IMR-90 (cell line): Measurements from ENCODE around the gene CHP1. TPM values are rescaled to one million over a fixed set of nuclear protein-coding genes. Genes with fewer than 3 reads are reported as not detected.

Experiments
- ATAC-seq: fragments of 200-7000 bp; cut with Tn5 transposase; 2 replicates; pipeline ENCODE4 v1.9.1; 2020; ENCODE audit warnings: low read depth, mild to moderate bottlenecking, moderate library complexity
- BruUV-seq: library from RNA; stranded (reverse); fragments of 400-500 nt; replicated peaks from 2 replicates; lab custom pipeline; 2021; lab: Mats Ljungman, UMichigan
- CTCF ChIA-PET: fragments of 300-600 bp; formaldehyde crosslinking; extraction: SDS; loops from one replicate; lab custom pipeline; 2021; ENCODE audit warnings: antibody characterized with exemption; lab: Yijun Ruan, JAX
- POLR2A ChIA-PET: fragments of 300-600 bp; sonication (Branson Sonifier 250); formaldehyde crosslinking; loops from one replicate; lab custom pipeline; 2022; ENCODE audit warnings: antibody characterized with exemption; ENCODE audit not compliant: unreplicated experiment; lab: Charles Lee
- DNase-seq: peaks from one replicate; pipeline ENCODE4 v3.0.0; 2013
- H2AFZ ChIP-seq: replicated peaks from 2 replicates; pipeline ENCODE3; 2013; ENCODE audit warnings: low read length, mild to moderate bottlenecking; ENCODE audit not compliant: poor library complexity
- H2AK5ac ChIP-seq: 2 replicates; pipeline ENCODE4 v1.6.1; 2013; ENCODE audit warnings: low read depth, low read length, inconsistent platforms
- H2AK9ac ChIP-seq: replicated peaks from 2 replicates; pipeline ENCODE3; 2013; ENCODE audit warnings: mild to moderate bottlenecking, low read depth, low read length, moderate library complexity; ENCODE audit not compliant: poor library complexity
- H2BK120ac ChIP-seq: 2 replicates; pipeline ENCODE4 v1.6.1; 2013; ENCODE audit warnings: low read depth, low read length, inconsistent platforms
- H2BK15ac ChIP-seq: 3 replicates; pipeline ENCODE4 v1.6.1; 2013; ENCODE audit warnings: low read depth, low read length, inconsistent platforms
- H2BK20ac ChIP-seq: 2 replicates; pipeline ENCODE4 v1.6.1; 2013; ENCODE audit warnings: low read depth, mild to moderate bottlenecking, inconsistent platforms, low read length, moderate library complexity
- H2BK5ac ChIP-seq: 2 replicates; pipeline ENCODE4 v1.6.1; 2013; ENCODE audit warnings: mild to moderate bottlenecking, low read depth, low read length, inconsistent platforms; ENCODE audit not compliant: poor library complexity, severe bottlenecking
- H3K14ac ChIP-seq: replicated peaks from 2 replicates; pipeline ENCODE4 v1.6.1; 2013; ENCODE audit warnings: low read depth, low read length, inconsistent platforms
- H3K18ac ChIP-seq: 2 replicates; pipeline ENCODE4 v1.6.1; 2013; ENCODE audit warnings: low read depth, low read length, control low read depth
- H3K23ac ChIP-seq: 2 replicates; pipeline ENCODE4 v1.6.1; 2013; ENCODE audit warnings: low read depth, low read length, inconsistent platforms
- H3K27ac ChIP-seq: 2 replicates; pipeline ENCODE4 v1.5.1; 2013; ENCODE audit warnings: mild to moderate bottlenecking, control low read depth, low read length; ENCODE audit not compliant: insufficient read depth
- H3K27me3 ChIP-seq: 2 replicates; pipeline ENCODE4 v1.6.1; 2013; ENCODE audit warnings: low read length; ENCODE audit not compliant: control insufficient read depth, insufficient read depth
- H3K36me3 ChIP-seq: 2 replicates; pipeline ENCODE4 v1.6.1; 2013; ENCODE audit warnings: low read length, mixed read lengths; ENCODE audit not compliant: control insufficient read depth, insufficient read depth
- H3K4ac ChIP-seq: 2 replicates; pipeline ENCODE4 v1.6.1; 2013; ENCODE audit warnings: low read depth, low read length, inconsistent platforms
- H3K4me1 ChIP-seq: 2 replicates; pipeline ENCODE4 v1.6.1; 2013; ENCODE audit warnings: low read length, mixed read lengths; ENCODE audit not compliant: control insufficient read depth, insufficient read depth
- H3K4me2 ChIP-seq: 2 replicates; pipeline ENCODE4 v1.6.1; 2013; ENCODE audit warnings: low read depth, mild to moderate bottlenecking, control low read depth, low read length, moderate library complexity
- H3K4me3 ChIP-seq: 2 replicates; pipeline ENCODE4 v1.5.1; 2013; ENCODE audit warnings: low read depth, mild to moderate bottlenecking, control low read depth, low read length, moderate library complexity; ENCODE audit not compliant: insufficient read depth
- H3K56ac ChIP-seq: 2 replicates; pipeline ENCODE4 v1.6.1; 2013; ENCODE audit warnings: low read length, inconsistent platforms; ENCODE audit not compliant: insufficient read depth; ENCODE audit errors: extremely low read depth
- H3K79me1 ChIP-seq, 2 experiments: 2 replicates each; pipeline ENCODE4 v1.6.1; 2013; ENCODE audit warnings: low read length in 2 of 2, inconsistent platforms in 1 of 2, low read depth in 1 of 2
- H3K9ac ChIP-seq: 2 replicates; pipeline ENCODE4 v1.6.1; 2013; ENCODE audit warnings: low read depth, low read length, control low read depth
- H3K9me1 ChIP-seq: 2 replicates; pipeline ENCODE4 v1.6.1; 2013; ENCODE audit warnings: low read length, inconsistent platforms; ENCODE audit not compliant: insufficient read depth
- H3K9me3 ChIP-seq: 2 replicates; pipeline ENCODE4 v1.6.1; 2013; ENCODE audit warnings: low read length; ENCODE audit not compliant: control insufficient read depth, insufficient read depth
- H4K20me1 ChIP-seq: 2 replicates; pipeline ENCODE4 v1.6.1; 2013; ENCODE audit warnings: low read length, inconsistent platforms; ENCODE audit not compliant: insufficient read depth
- H4K5ac ChIP-seq: 2 replicates; pipeline ENCODE4 v1.6.1; 2013; ENCODE audit warnings: mild to moderate bottlenecking, low read depth, low read length, control low read depth
- H4K8ac ChIP-seq, 2 experiments: 2 replicates each; pipeline ENCODE4 v1.6.1; 2013; ENCODE audit warnings: low read depth in 2 of 2, low read length in 2 of 2, control low read depth in 1 of 2, inconsistent platforms in 1 of 2
- H4K91ac ChIP-seq: 2 replicates; pipeline ENCODE4 v1.6.1; 2013; ENCODE audit warnings: low read depth, low read length, inconsistent platforms; ENCODE audit not compliant: insufficient read depth
- BHLHE40 ChIP-seq: fragments of 150-350 bp; IDR thresholded peaks from 2 replicates; pipeline ENCODE4 v1.6.1; 2016; ENCODE audit warnings: mild to moderate bottlenecking, low read depth, low read length
- CEBPB ChIP-seq: IDR thresholded peaks from 2 replicates; pipeline ENCODE4 v1.6.1; 2012; ENCODE audit warnings: low read depth, low read length, improper control_type of control experiment
- CHD1 ChIP-seq: IDR thresholded peaks from 2 replicates; pipeline ENCODE4 v1.6.1; 2012; ENCODE audit warnings: low read depth, low read length, improper control_type of control experiment
- CTCF ChIP-seq: conservative IDR thresholded peaks from 2 replicates; pipeline ENCODE4 v1.5.1; 2012; ENCODE audit warnings: mild to moderate bottlenecking, low read depth, low read length, improper control_type of control experiment
- ELK1 ChIP-seq: fragments of 150-350 bp; IDR thresholded peaks from 2 replicates; pipeline ENCODE4 v1.6.1; 2016; ENCODE audit warnings: low read depth, mild to moderate bottlenecking, low read length, moderate library complexity, borderline replicate concordance
- FOS ChIP-seq: fragments of 150-350 bp; IDR thresholded peaks from 2 replicates; pipeline ENCODE4 v1.6.1; 2016; ENCODE audit warnings: low read depth, low read length
- MAFK ChIP-seq: IDR thresholded peaks from 2 replicates; pipeline ENCODE4 v1.6.1; 2012; ENCODE audit warnings: low read depth, low read length, improper control_type of control experiment
- MAZ ChIP-seq: IDR thresholded peaks from 2 replicates; pipeline ENCODE4 v1.6.1; 2012; ENCODE audit warnings: low read depth, mild to moderate bottlenecking, low read length, improper control_type of control experiment, moderate library complexity, borderline replicate concordance
- MXI1 ChIP-seq: IDR thresholded peaks from 2 replicates; pipeline ENCODE4 v1.6.1; 2012; ENCODE audit warnings: low read depth, mild to moderate bottlenecking, low read length, moderate library complexity, borderline replicate concordance
- NFE2L2 ChIP-seq: fragments of 150-350 bp; IDR thresholded peaks from 2 replicates; pipeline ENCODE4 v1.6.1; 2016; ENCODE audit warnings: low read depth, mild to moderate bottlenecking, low read length
- POLR2A ChIP-seq: IDR thresholded peaks from 2 replicates; pipeline ENCODE4 v1.6.1; 2012; ENCODE audit warnings: mild to moderate bottlenecking, low read depth, low read length
- RAD21 ChIP-seq: IDR thresholded peaks from 2 replicates; pipeline ENCODE4 v1.6.1; 2012; ENCODE audit warnings: low read length, improper control_type of control experiment
- RCOR1 ChIP-seq: IDR thresholded peaks from 2 replicates; pipeline ENCODE4 v1.6.1; 2012; ENCODE audit warnings: mild to moderate bottlenecking, low read length, improper control_type of control experiment; ENCODE audit not compliant: insufficient replicate concordance
- RFX5 ChIP-seq: IDR thresholded peaks from 2 replicates; pipeline ENCODE4 v1.8.0; 2012; ENCODE audit warnings: low read depth, mild to moderate bottlenecking, low read length, moderate library complexity
- SMC3 ChIP-seq: fragments of 150-350 bp; IDR thresholded peaks from 2 replicates; pipeline ENCODE4 v1.6.1; 2016; ENCODE audit warnings: low read depth, mild to moderate bottlenecking, antibody characterized with exemption, low read length, moderate library complexity
- WGBS, 2 experiments: methylation state at CpG; one replicate each; pipeline versions ENCODE4 v1.1.5 to v1.1.7; 2013; ENCODE audit warnings: missing lambda C conversion rate in 2 of 2; ENCODE audit not compliant: insufficient read length in 1 of 2; ENCODE audit errors: extremely low coverage in 2 of 2; 5-methylcytosine and 5-hydroxymethylcytosine counted together
- dilution Hi-C: fragments of 300-500 bp; cut with HindIII; formaldehyde crosslinking; loops from one replicate; pipeline ENCODE4 v1.14.3; 2018; ENCODE audit warnings: low sequenced_read_pairs; ENCODE audit not compliant: unreplicated experiment
- in situ Hi-C: fragments of 300-500 bp; cut with MboI; formaldehyde crosslinking; loops from 3 replicates; pipeline ENCODE4 v1.14.3; 2019; ENCODE audit warnings: low sequenced_read_pairs, inconsistent platforms, mixed read lengths
- intact Hi-C: fragments of 100-400 bp; cut with micrococcal nuclease; formaldehyde crosslinking; loops from 2 replicates; pipeline ENCODE4 v1.10.0; 2022
- polyA plus RNA-seq, 3 experiments: library from polyadenylated mRNA; depleted of rRNA; stranded (reverse); fragments of >200 nt; gene quantifications; 2 replicates each; pipeline ENCODE4 v1.2.3, GENCODE V29; 2012; ENCODE audit warnings: low replicate concordance in 1 of 3
- total RNA-seq: library from RNA; depleted of rRNA; stranded (reverse); fragments of >200 nt; gene quantifications from 2 replicates; pipeline ENCODE4 v1.2.3, GENCODE V29; 2012
- TF ChIP-seq, protein P1 (sequence below): fragments of 150-350 bp; IDR thresholded peaks from 2 replicates; pipeline ENCODE4 v1.6.1; 2017; ENCODE audit warnings: mild to moderate bottlenecking, antibody characterized with exemption, low read length, low read depth

The CHP1 gene
- total and polyA plus RNA-seq, 2 of the 4 experiments (the other 2 are of a cell fraction), result 39.2 to 96.1 TPM

DNA sequence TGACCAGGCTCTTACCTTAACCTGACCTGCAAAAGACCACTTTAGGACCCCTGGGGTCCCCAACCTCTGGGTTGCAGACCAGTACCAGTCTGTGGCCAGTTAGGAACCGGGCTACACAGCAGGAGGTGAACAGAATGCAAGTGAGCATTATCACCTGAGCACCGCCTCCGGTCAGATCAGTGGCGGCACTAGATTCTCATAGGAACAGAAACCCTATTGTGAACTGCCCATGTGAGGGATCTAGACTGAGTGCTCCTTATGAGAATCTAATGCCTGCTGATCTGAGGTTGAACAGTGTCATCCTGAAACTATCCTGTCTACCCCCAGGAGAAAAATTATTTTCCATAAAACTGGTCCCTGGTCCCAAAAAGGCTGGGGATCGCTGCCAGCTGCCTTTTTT lies 20.3 kb downstream of the CHP1 start:
- TF ChIP-seq FOS (no peak), RAD21 (no peak), RFX5 (no peak), SMC3 (no peak), CHD1 (no peak), BHLHE40 (no peak), MAZ (no peak), CEBPB (no peak), ELK1 (no peak), POLR2A (no peak), MAFK (no peak), NFE2L2 (no peak), RCOR1 (no peak), MXI1 (no peak), CTCF (no peak)
- TF ChIP-seq, protein P1, sequence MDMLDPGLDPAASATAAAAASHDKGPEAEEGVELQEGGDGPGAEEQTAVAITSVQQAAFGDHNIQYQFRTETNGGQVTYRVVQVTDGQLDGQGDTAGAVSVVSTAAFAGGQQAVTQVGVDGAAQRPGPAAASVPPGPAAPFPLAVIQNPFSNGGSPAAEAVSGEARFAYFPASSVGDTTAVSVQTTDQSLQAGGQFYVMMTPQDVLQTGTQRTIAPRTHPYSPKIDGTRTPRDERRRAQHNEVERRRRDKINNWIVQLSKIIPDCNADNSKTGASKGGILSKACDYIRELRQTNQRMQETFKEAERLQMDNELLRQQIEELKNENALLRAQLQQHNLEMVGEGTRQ, result no peak
- ChIA-PET CTCF (no interaction called here), POLR2A (no interaction called here)
- H4K91ac ChIP-seq, result no peak overlapping the region
- no peak overlapping the region for H4K8ac ChIP-seq
- H2BK20ac ChIP-seq, result no peak overlapping the region
- peaks cover 7% of the 10 kb centered on the region for H3K36me3 ChIP-seq
- no peak overlapping the region for H3K23ac ChIP-seq
- H2BK15ac ChIP-seq, result no peak overlapping the region
- in situ Hi-C loops (no loop called here), dilution Hi-C loops (no loop called here), intact Hi-C loops (no loop called here)
- H2AK9ac ChIP-seq, result no peak overlapping the region
- H2BK120ac ChIP-seq, result no peak overlapping the region
- H3K9me3 ChIP-seq, result no peaks in the 10 kb centered on the region
- no peak for ATAC-seq
- no peak overlapping the region for H4K5ac ChIP-seq
- no peaks in the 10 kb centered on the region for H3K27me3 ChIP-seq
- H2AK5ac ChIP-seq, result no peak overlapping the region
- no peak overlapping the region for H3K4me2 ChIP-seq
- peaks cover 11% of the 10 kb centered on the region; the same call in 1 of the 2 replicates for H3K9me1 ChIP-seq
- H3K18ac ChIP-seq, result no peak overlapping the region
- H3K9ac ChIP-seq, result no peak overlapping the region
- peaks cover 0 to 38% of the 10 kb centered on the region in 2 experiments; a peak in 3 of 4 replicates for H3K79me1 ChIP-seq
- no TSS peak for BruUV-seq
- no peak overlapping the region for H2AFZ ChIP-seq
- no peak overlapping the region for H3K4me3 ChIP-seq
- no peak overlapping the region for H2BK5ac ChIP-seq
- H3K14ac ChIP-seq, result no peak overlapping the region; the same call in 1 of the 2 replicates
- no peak for DNase-seq
- no peak overlapping the region for H3K4ac ChIP-seq
- H3K4me1 ChIP-seq, result no peaks in the 10 kb centered on the region
- H4K20me1 ChIP-seq, result no peaks in the 10 kb centered on the region
- no peak overlapping the region for H3K27ac ChIP-seq
- no peak overlapping the region for H3K56ac ChIP-seq
- WGBS, 2 experiments, result 88% methylated on average over 4 of the region's 5 CpGs; no CpG with 5 or more reads in 1 of the 2 experiments
